DOHH2 (cell line): ENCODE data around the gene CLEC18B.
"Not testable (repeated sequence)": the region's sequence is repeated elsewhere in the genome, so short reads cannot be mapped to it uniquely, and the experiment has no call there.

Experiments used
- EZH2phosphoT487 ChIP-seq: fragments of 200-600 bp; sonication (generic); IDR thresholded peaks from 2 replicates; pipeline ENCODE4 v1.6.1; 2017; ENCODE audit warnings: borderline replicate concordance, mild to moderate bottlenecking, antibody characterized with exemption, low read length, moderate library complexity, mixed read lengths
- TF ChIP-seq, protein P1 (sequence below): fragments of 200-600 bp; sonication (generic); IDR thresholded peaks from one replicate; pipeline ENCODE4 v1.5.1; 2014; ENCODE audit warnings: antibody characterized with exemption, mild to moderate bottlenecking, low read depth, low read length; ENCODE audit not compliant: poor library complexity, severe bottlenecking

DNA sequence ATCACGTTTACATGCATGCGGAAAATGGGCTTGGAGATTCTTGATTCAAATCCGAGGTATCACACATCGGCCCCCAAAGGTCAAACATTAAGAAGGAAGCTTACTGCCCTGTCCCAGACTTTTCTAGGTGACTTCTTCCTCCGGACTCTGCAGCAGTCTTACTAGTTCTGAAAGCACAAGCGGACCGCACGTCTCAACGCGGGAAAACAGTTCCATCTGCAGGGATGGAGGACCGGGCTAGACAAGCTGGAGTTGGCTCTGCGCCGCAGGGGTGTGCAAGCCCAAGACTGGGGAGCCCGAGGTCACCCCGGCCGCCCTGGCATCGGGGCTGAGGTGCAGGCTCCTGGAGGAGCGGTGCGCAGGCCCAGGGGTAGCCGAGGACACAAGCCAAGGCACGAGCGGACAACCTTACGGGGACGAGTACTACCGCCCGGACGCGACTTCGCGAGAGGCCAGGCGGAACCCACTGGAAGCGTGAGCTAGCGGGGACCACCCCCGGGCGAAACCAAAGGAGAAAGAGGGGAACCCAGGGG lies 53.7 kb downstream of the CLEC18B start:
- TF ChIP-seq, protein P1, sequence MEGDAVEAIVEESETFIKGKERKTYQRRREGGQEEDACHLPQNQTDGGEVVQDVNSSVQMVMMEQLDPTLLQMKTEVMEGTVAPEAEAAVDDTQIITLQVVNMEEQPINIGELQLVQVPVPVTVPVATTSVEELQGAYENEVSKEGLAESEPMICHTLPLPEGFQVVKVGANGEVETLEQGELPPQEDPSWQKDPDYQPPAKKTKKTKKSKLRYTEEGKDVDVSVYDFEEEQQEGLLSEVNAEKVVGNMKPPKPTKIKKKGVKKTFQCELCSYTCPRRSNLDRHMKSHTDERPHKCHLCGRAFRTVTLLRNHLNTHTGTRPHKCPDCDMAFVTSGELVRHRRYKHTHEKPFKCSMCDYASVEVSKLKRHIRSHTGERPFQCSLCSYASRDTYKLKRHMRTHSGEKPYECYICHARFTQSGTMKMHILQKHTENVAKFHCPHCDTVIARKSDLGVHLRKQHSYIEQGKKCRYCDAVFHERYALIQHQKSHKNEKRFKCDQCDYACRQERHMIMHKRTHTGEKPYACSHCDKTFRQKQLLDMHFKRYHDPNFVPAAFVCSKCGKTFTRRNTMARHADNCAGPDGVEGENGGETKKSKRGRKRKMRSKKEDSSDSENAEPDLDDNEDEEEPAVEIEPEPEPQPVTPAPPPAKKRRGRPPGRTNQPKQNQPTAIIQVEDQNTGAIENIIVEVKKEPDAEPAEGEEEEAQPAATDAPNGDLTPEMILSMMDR: not testable (repeated sequence)
- not testable (repeated sequence) for TF ChIP-seq EZH2phosphoT487
